ENCODE data around the gene ZSCAN12.

- TF ChIP-seq CTCF (IDR thresholded peaks at IDR 0.05) (no peak), POLR2A (IDR thresholded peaks at IDR 0.05) (no peak), POLR2AphosphoS5 (IDR thresholded peaks at IDR 0.05) (no peak)
Measured at GRCh38 chr6:28401172-28401571, 1.6 kb upstream of the ZSCAN12 start.
